Esophagus mucosa (tissue), 1 donor: ENCODE measurements around the gene TERT. TPM values are rescaled to one million over a fixed set of nuclear protein-coding genes. Genes with fewer than 3 reads are reported as not detected.

Experiments used
- ATAC-seq: fragments of 200-7000 bp; cut with Tn5 transposase; one replicate; pipeline ENCODE4 v1.9.1; 2020
- total RNA-seq: library from RNA; stranded (reverse); gene quantifications from one replicate; pipeline ENCODE4 v1.2.4, GENCODE V29; 2023
- donor health status: DM: yes; HTN: yes; CAD: no.

TERT gene
- total RNA-seq, 1 donor from 2014 or later = not detected

DNA sequence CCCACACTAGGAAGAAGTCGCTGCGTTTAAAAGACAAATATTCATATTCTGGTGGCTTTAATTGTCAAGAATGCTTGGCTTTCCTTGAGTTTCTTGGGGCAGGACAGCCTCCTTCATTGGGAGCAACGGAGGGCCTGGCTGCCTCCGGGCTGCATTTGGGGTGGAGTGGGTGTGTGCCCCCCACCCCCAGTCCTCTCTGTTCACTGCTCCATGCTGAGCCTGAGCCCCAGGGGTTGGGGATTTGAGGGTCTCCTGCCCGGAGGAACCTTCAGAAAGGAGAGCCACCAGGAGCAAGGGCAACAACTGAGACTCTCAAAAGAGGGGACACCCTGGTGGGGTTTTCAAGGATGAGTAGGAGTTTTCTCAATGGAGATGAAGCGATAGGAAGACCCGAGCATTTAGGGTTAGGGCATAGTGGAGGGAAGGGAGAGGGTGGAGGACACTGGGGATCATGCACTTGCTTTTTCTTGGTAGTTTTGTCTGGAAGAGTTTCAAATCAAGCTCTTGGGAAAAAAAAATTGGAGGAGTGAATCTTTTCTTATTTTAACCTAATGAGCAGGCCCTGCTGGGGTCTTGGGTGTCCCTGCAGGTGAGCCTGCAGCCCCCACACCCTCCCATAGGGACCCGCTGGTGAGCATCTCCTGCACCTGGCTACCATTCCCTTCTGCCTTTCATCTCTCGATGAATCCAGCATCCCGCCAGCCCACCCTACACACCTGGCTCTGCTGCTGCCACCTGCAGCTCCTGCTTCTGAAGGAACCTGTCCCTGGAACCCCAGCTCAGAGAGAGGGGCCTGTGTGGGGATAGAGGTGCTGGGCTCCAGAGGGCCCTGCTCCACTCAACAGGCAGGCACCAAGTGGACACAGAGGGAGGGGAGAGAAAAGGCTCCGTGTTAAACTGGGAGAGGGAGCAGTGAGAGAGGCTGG is 89.3 kb downstream of the TERT start:
- no peak for ATAC-seq

DNA sequence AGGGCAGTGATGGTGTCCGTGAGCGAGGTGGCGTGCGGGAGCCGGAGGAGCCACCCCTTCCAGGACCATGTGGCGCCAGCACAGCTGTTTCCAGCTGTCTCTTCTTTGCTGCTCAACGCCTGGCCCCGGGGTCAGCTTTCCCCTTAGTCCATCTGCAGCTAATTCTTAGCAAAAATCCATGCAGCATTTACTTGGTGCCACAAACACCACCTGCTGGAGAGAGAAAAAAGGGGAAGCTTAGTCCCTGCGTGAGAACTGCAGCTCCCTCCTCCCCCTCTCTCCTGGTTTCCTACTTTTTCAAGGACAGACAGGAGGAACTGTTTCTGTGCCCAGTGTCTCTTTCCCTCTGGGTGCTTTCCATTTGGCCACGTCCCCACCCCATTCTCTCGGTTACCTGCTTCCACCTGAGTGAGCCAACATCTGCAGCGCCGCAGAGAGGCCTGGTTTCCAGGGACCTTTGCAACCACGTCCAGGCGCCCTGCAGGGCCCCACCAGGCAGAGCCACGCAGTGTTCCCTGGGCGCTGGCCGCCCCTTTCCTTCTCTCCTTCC is 90.1 kb downstream of the TERT start:
- ATAC-seq = no peak

DNA sequence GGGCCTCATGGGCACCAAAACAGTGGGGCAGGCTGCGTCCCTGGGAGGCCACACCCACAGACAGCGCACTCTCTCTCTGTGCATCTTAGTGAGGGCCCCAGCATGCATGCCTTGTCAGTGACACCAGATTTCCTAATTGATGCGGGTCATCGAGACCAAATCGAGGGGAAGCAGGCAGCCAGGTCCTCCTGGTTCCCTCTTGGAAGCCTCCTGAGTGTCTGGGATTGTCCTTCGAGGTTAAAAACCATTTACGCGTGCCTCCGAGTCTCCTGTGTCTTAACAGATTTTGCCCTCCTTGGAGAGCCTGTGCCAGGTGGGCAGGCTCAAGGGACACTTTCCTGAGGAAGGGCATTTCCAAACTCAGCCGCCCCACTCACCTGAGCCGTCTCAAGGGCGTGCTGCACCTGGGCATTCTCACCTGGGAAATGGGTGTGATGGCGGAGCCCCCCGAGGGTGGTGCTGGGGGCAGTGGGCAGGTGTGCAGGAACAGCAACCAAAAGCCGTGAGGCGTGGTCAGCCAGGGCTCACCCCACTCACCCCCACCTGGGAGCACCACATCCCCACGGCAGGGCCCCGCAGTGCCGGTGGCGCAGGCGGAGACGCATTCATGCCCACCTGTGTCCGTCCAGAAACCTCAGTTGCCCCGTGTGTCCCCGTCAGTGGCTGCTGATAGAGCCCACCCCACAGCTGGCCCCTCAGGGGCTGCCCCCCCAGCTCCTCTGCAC is 90.7 kb downstream of the TERT start:
- no peak for ATAC-seq

GRCh38 chr5:1203311-1203967 is 91.4 kb downstream of the TERT start:
- ATAC-seq = no peak

Other genes starting within 250 kb of the TERT start
- gene SLC12A7, start 183.0 kb downstream of the TERT start, total RNA-seq = 3.0 TPM
- gene SLC6A19, start 93.5 kb downstream of the TERT start, total RNA-seq = not detected
- gene SLC6A18, start 69.7 kb downstream of the TERT start, total RNA-seq = not detected
- 39.5 TPM for gene CLPTM1L, start 50.0 kb upstream of the TERT start, total RNA-seq
- 0.16 TPM for gene SLC6A3, start 150.4 kb upstream of the TERT start, total RNA-seq
- gene LPCAT1, start 228.9 kb upstream of the TERT start, total RNA-seq = 15.0 TPM